ENCODE measurements around the gene PRRX2.

Gene PRRX2

DNA sequence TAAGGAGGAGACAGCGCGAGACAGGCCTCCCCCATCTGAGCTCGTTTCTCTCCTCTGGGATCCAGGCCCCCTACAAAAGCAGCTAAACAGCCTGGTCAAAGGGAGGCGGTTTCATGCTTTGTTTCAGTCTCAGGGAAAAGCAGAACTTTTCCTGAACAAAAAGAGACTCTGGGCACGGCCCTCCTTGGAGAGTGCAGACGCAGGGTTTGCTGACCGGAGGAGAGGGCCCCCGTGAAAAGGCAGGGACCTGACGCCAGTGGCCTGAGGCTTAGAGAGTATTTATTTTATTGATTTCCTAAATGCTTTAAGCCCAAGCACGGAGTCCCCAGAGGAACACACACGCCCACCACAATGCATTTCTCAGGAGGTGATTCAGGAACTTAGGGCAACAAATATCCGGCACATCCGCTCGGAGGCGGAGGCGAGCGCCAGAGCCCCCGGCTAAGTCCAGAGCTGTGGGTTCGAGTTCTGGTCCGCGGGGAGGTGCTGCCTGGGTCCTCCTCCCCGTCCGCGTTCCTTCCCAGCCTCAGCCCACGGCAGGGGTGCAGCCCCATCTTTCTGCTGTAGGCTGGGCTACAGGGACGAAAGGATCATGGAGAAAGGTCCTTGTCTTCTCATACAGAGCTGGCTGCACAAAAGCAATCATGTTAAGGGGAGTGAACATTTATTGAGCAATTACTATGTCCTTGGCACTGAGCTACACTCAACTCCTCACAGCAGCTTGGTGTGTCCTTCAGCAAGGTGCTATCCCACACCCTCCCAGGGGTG is 47.4 kb downstream of the PRRX2 start:
- no peak for DNase-seq

DNA sequence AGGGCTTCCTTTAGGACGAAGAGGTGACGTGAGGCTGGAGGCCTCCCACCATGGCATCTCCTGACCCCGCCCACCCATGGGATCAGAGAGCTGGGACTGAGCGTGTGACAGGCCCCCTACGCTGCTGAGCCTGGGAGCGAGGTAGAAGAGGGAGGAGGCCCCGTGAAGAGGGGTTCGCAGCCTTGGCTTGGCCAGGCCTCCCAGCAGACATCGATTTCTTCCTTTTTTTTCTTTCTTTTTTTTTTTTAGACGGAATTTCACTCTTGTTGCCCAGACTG is 47.9 kb downstream of the PRRX2 start:
- no peak for DNase-seq

- DNase-seq, result no peak
Observed at GRCh38 chr9:129714511-129715061, 49.1 kb downstream of the PRRX2 start.

DNA sequence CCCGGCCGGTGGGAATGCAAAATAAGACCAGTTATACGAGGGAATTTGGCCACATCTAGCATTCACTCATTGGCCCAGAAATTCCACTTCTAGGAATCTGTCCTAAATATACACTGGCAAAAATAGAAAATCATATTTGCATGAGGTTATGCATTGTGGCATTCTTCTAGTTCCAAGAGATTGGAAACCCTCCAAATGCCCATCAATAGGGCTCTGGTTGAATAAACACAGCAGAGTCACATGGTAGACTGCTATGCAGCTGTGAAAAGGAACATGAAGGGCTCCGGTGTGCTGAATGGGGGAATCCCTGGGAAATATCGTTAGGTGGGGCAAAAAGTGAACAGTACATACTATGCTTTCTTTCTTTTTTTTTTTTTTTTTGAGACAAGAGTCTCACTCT is 50.6 kb downstream of the PRRX2 start:
- DNase-seq, result no peak

- DNase-seq, result no peak
Observed at GRCh38 chr9:129717991-129718390, 52.5 kb downstream of the PRRX2 start.

DNA sequence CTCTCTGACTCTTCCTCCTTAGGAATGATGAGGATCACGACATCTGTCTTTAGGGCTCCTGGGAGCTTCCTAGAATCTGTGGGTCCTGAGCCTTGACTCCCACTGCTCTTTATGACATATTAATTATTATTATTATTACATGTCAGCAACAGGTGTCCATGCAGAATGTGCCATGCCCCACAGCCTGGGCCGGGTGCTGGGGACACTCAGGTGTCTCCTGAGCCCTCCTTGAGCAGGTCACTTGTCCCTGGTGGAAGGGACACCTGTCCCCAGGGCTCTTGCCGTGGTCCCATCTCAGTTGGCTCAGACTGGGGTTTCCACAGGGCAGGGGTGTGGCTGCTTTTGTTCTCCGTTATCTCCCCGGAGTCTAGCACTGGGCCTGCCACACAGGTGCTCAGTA is 53.2 kb downstream of the PRRX2 start:
- DNase-seq, result no peak

DNA sequence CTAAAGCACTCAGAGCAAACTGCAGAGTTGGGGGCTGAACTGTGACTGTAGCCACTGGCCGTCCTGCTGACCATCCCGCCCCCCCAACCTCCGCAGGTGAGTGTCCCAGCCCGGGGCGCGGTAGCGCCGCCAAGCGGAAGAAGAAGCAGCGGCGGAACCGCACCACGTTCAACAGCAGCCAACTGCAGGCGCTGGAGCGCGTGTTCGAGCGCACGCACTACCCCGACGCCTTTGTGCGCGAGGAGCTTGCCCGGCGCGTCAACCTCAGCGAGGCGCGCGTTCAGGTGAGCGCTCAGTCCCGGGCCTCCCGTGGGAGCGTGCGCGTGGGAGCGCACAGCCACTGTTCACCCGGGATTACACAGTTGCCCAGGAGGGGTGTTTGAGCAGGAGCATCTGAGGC is 53.7 kb downstream of the PRRX2 start:
- no peak for DNase-seq

GRCh38 chr9:129720181-129720864 is 54.9 kb downstream of the PRRX2 start:
- peak; percentile 12 for DNase-seq

- DNase-seq, result peak; percentile 44
Observed at GRCh38 chr9:129720865-129721545, 55.6 kb downstream of the PRRX2 start.

DNA sequence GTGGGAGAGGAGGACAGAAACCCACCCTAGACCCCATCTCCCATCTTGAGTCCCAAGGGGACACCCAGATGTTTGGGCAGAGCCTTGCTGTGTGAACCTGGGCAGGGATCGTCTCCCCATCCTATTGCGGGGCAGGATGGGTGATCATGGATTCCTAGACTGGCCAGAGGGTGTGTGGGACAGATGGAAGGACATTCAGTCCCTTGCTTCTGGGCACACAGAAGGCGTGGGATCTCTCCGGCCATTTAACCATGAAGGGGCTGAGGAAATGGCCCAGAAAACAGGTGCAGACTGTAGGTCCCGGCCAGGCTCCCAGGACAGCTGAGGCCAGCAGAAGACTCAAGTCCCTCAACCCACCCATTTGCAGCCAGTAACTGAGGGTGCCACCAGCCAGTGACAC is 57.5 kb downstream of the PRRX2 start:
- DNase-seq, result no peak

DNA sequence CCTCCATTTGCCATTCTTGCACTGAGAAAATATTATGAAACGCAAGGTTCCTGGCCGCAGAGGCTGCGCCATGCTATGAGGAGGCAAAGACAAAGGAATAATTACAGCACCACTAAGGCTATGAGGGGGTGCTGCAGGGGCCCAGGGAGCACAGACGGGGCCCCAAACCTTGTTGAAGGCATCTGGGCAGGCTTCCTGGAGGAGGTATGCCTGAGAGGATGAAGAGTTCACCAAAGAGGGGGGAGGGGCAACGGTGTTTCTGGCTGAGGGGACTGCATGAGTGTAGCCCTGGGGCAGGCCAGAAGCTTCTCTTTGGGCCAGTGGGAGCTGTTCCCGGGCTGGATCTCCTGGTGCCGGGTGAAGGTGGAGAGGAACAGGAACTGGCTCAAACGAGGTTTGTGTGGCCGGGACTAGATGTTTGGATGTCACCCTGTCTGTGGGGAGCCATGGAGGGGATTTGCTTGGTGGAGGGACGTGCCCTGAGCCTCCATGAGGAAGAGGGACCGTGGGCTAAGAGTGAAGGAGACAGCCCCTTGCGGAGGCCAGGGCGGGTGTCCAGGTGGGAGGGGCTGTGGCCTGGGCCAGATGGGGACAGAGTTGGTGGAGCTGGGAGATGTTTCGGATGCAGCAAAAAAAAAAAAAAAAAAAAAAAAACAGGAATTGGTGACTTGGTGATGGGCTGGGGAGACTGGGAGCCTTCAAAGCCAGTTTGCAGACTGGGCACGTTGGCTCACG is 59.2 kb downstream of the PRRX2 start:
- DNase-seq, result no peak

GRCh38 chr9:129725795-129726251 is 60.4 kb downstream of the PRRX2 start:
- peak; percentile 81 for DNase-seq

GRCh38 chr9:129726322-129727160 is 61.1 kb downstream of the PRRX2 start:
- DNase-seq, result peak; percentile 87

GRCh38 chr9:129728744-129729143 is 63.3 kb downstream of the PRRX2 start:
- DNase-seq, result no peak

- no peak for DNase-seq
Observed at GRCh38 chr9:129731477-129732085, 66.1 kb downstream of the PRRX2 start.

- DNase-seq, result no peak
Observed at GRCh38 chr9:129732100-129732499, 66.7 kb downstream of the PRRX2 start.

DNA sequence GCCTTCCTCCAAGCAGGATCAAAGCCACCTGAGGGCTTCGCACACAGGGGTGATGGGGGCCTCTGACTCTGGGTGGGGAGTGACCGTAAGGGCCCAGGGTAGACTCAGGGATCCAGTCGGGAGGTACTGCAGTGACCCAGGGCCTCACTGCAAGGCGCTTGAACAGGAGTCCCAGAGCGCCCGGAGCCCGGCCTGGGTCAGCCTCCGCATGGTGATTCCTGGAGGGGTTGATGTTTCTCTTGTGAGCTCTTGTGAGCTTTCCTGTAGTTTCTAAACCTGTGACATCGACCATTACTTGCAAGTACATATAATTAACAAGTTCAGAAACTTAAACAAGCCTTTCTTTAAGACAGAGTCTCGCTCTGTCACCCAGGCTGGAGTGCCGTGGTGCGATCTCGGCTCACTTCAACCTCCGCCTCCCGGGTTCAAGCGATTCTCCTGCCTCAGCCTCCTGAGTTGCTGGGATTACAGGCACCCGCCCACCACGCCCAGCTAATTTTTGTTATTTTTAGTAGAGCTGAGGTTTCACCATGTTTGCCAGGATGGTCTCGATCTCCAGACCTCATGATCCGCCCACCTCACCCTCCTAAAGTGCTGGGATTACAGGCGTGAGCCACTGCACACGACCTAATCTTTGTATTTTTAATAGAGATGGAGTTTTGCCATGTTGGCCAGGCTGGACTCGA is 67.6 kb downstream of the PRRX2 start:
- DNase-seq, result no peak

DNA sequence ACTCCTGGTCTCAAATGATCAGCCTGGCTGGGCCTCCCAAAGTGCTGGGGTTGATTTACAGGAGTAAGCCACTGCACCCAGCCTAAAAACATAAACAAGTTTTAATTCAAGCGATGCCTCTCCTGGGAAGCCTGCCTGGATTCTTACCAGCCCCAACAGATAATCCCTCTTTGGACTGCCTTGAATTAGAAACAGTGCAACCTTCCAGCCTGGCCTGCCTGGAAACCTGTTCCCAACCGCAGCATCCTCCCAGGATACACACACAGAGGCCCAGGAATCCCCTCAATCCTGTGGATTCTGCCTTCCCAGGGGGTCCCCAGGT is 68.1 kb downstream of the PRRX2 start:
- DNase-seq, result no peak

- no peak for DNase-seq
Observed at GRCh38 chr9:129735546-129735945, 70.1 kb downstream of the PRRX2 start.

DNA sequence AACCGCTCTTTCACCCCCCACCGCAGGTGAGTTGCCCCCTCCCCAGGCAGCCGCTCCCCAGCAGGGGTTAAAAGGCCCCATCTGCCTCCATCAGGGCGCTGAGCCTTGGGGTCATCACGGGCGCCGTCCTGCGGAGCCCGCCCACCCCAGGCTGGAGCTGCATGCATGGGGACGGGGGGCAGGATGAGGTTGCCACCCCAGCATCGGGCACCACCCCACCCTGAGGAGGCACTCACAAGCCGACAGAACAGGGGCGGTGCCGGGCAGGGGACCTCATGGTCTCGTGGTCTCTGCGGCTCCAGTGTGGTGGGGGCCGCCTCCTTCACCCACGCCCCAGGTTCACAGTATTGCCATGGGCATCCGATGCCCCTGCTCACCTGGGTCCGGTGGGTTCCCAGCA is 70.9 kb downstream of the PRRX2 start:
- DNase-seq, result no peak

Measured in NCI-H69 (cell line).